Panc1 (cell line): ENCODE data around the gene NR2C1.

ENCODE experiments used
- CTCF ChIP-seq: fragments of 450-650 bp; IDR thresholded peaks from 2 replicates; pipeline ENCODE4 v1.5.1; 2017; ENCODE audit warnings: mild to moderate bottlenecking
- POLR2AphosphoS5 ChIP-seq: IDR thresholded peaks from 2 replicates; pipeline ENCODE4 v1.6.1; 2012; ENCODE audit warnings: mild to moderate bottlenecking, low read depth, low read length, moderate library complexity
- REST ChIP-seq, 2 experiments: IDR thresholded peaks; 2 replicates each; pipeline ENCODE4 v1.6.1; 2011 to 2012; ENCODE audit warnings: low read depth in 2 of 2, control low read depth in 1 of 2, low read length in 1 of 2, mild to moderate bottlenecking in 1 of 2, moderate library complexity in 1 of 2; ENCODE audit not compliant: insufficient read depth in 1 of 2
- SIN3A ChIP-seq: IDR thresholded peaks from 2 replicates; pipeline ENCODE4 v1.6.1; 2012; ENCODE audit warnings: low read depth, mild to moderate bottlenecking, low read length, moderate library complexity, borderline replicate concordance; ENCODE audit not compliant: insufficient read depth
- TCF7L2 ChIP-seq: IDR thresholded peaks from 2 replicates; pipeline ENCODE4 v1.6.1; 2011; ENCODE audit warnings: mild to moderate bottlenecking, low read depth, low read length, inconsistent platforms

- TF ChIP-seq REST (IDR thresholded peaks at IDR 0.05; ENCODE audit: insufficient read depth in 1 of 2, low read depth in 2 of 2, low read length in 1 of 2) (no peak), CTCF (no peak), POLR2AphosphoS5 (no peak), SIN3A (no peak), TCF7L2 (no peak)
Observed at GRCh38 chr12:94970560-94970959, 102.9 kb downstream of the NR2C1 start.
